H1 (cell line): ENCODE measurements around the gene COX5A. TPM values are rescaled to one million over a fixed set of nuclear protein-coding genes. Genes with fewer than 3 reads are reported as not detected.

Experiments
- BACH1 ChIP-seq: IDR thresholded peaks from 2 replicates; pipeline ENCODE4 v1.6.1; 2012; ENCODE audit warnings: low read length, improper control_type of control experiment
- BCL11A ChIP-seq, 2 experiments: IDR thresholded peaks; one replicate each; pipeline ENCODE4 v1.6.1; 2011; ENCODE audit warnings: low read depth in 2 of 2, low read length in 2 of 2, mild to moderate bottlenecking in 2 of 2
- CHD2 ChIP-seq: IDR thresholded peaks from 2 replicates; pipeline ENCODE4 v1.6.1; 2012; ENCODE audit warnings: low read length, improper control_type of control experiment
- GABPA ChIP-seq: IDR thresholded peaks from 2 replicates; pipeline ENCODE4 v1.6.1; 2011; ENCODE audit warnings: mild to moderate bottlenecking, low read length, moderate library complexity, borderline replicate concordance; ENCODE audit not compliant: insufficient read depth
- GTF2F1 ChIP-seq: IDR thresholded peaks from 2 replicates; pipeline ENCODE4 v1.6.1; 2012; ENCODE audit warnings: low read depth, low read length, improper control_type of control experiment, borderline replicate concordance
- HDAC2 ChIP-seq, 2 experiments: fragments of 300-600 bp in 1 of 2; sonication (generic) in 1 of 2; IDR thresholded peaks; 2 replicates each; pipeline ENCODE4 v1.6.1; 2011 to 2012; ENCODE audit warnings: low read depth in 2 of 2, low read length in 2 of 2, mild to moderate bottlenecking in 2 of 2, moderate library complexity in 2 of 2, borderline replicate concordance in 1 of 2, inconsistent platforms in 1 of 2
- KDM1A ChIP-seq: fragments of 200-600, 300-600 bp; sonication (generic); IDR thresholded peaks from 2 replicates; pipeline ENCODE4 v1.7.1; 2016; ENCODE audit warnings: mild to moderate bottlenecking, low read length, borderline replicate concordance
- RAD21 ChIP-seq, 2 experiments: IDR thresholded peaks in 1 of 2; conservative IDR thresholded peaks in 1 of 2; 2 replicates each; pipeline ENCODE4 v1.6.1; 2011; ENCODE audit warnings: low read depth in 2 of 2, low read length in 2 of 2, improper control_type of control experiment in 1 of 2, inconsistent platforms in 1 of 2, mild to moderate bottlenecking in 1 of 2, moderate library complexity in 1 of 2
- RNF2 ChIP-seq: fragments of 200-900, 300-1000 bp; sonication (generic); IDR thresholded peaks from 2 replicates; pipeline ENCODE4 v1.7.1; 2016; ENCODE audit warnings: borderline replicate concordance, low read depth, mild to moderate bottlenecking, antibody characterized with exemption, low read length; ENCODE audit not compliant: poor library complexity, severe bottlenecking; ENCODE audit errors: missing control alignments
- TBP ChIP-seq: IDR thresholded peaks from 2 replicates; pipeline ENCODE4 v1.6.1; 2011; ENCODE audit warnings: low read depth, low read length, improper control_type of control experiment
- polyA plus RNA-seq, 7 experiments: library from polyadenylated mRNA; depleted of rRNA in 3 of 7; stranded (reverse) in 5 of 7; unstranded in 2 of 7; fragments of >200 nt in 5 of 7; fragments of 200-250 nt in 2 of 7; gene quantifications; 1 replicate in 5 of 7; 2 replicates in 1 of 7; 4 replicates in 1 of 7; pipeline versions ENCODE4 v1.2.1 to v1.2.3, GENCODE V29; 2011 to 2013; ENCODE audit warnings: missing spikeins in 2 of 7, mixed read lengths in 2 of 7
- total RNA-seq: library from RNA; stranded (reverse); fragmentation: NEBNext Ultra II Directional; extraction: Animal tissue kit (Norgen Biotek cat#: 25700); gene quantifications from 2 replicates; pipeline ENCODE4 v1.2.1, GENCODE V29; 2021

COX5A gene
- total and polyA plus RNA-seq, 2 of the 8 experiments (the other 6 are each of a cell fraction or from before 2014, with no cell fraction given) = 270 to 367 TPM

GRCh38 chr15:74957476-74958035 is 19.7 kb upstream of the COX5A start (continued):
- TF ChIP-seq HDAC2 (IDR thresholded peaks at IDR 0.05; ENCODE audit: borderline replicate concordance in 1 of 2, low read depth in 2 of 2, low read length in 2 of 2) (no peak), GTF2F1 (no peak), BCL11A (IDR thresholded peaks at IDR 0.05; ENCODE audit: low read depth in 2 of 2, low read length in 2 of 2) (no peak), TBP (no peak), RAD21 (IDR thresholded peaks at IDR 0.05 in 1 of 2, conservative IDR thresholded peaks at IDR 0.05 in 1 of 2; ENCODE audit: low read depth in 2 of 2, low read length in 2 of 2) (no peak), RNF2 (no peak), CHD2 (no peak), GABPA (no peak), KDM1A (no peak), BACH1 (0 out of 2 replicates have a peak, but pooled peaks have one; percentile 1)
